DOHH2 (cell line): ENCODE results near the gene PFKL.

Experiments
- H3F3A ChIP-seq: fragments of 200-600 bp; sonication (generic), shearing (Covaris generic); 2 replicates; pipeline ENCODE4 v1.6.0; 2016; ENCODE audit warnings: antibody characterized with exemption, mild to moderate bottlenecking; ENCODE audit not compliant: control insufficient read depth, insufficient read depth
- H3K27ac ChIP-seq: fragments of 200-600 bp; sonication (generic); 2 replicates; pipeline ENCODE4 v1.5.1; 2014; ENCODE audit warnings: low read depth, mild to moderate bottlenecking, low read length, moderate library complexity
- H3K27me3 ChIP-seq: fragments of 200-600 bp; sonication (generic); 2 replicates; pipeline ENCODE4 v1.6.1; 2014; ENCODE audit warnings: mild to moderate bottlenecking, low read length, mixed read lengths; ENCODE audit not compliant: control insufficient read depth
- H3K36me3 ChIP-seq: fragments of 200-600 bp; sonication (generic); 2 replicates; pipeline ENCODE4 v1.6.1; 2014; ENCODE audit warnings: mild to moderate bottlenecking, low read length, moderate library complexity, mixed read lengths; ENCODE audit not compliant: control insufficient read depth
- H3K4me1 ChIP-seq: fragments of 200-600 bp; sonication (generic); 2 replicates; pipeline ENCODE4 v1.6.1; 2014; ENCODE audit warnings: mild to moderate bottlenecking, low read length, mixed read lengths; ENCODE audit not compliant: control insufficient read depth
- H3K4me2 ChIP-seq: fragments of 200-600 bp; sonication (generic); 2 replicates; pipeline ENCODE4 v1.6.0; 2014; ENCODE audit warnings: mild to moderate bottlenecking, low read length, moderate library complexity
- H3K4me3 ChIP-seq: fragments of 200-600 bp; sonication (generic); 2 replicates; pipeline ENCODE4 v1.5.1; 2014; ENCODE audit warnings: mild to moderate bottlenecking, low read length, mixed read lengths
- H3K79me2 ChIP-seq: fragments of 200-600 bp; sonication (generic); 2 replicates; pipeline ENCODE4 v1.6.1; 2014; ENCODE audit warnings: mild to moderate bottlenecking, low read length, mixed read lengths; ENCODE audit not compliant: control insufficient read depth
- H3K9me2 ChIP-seq: fragments of 200-600 bp; sonication (generic); replicated peaks from 2 replicates; pipeline ENCODE4 v1.6.1; 2014; ENCODE audit warnings: mild to moderate bottlenecking, low read length, mixed read lengths; ENCODE audit not compliant: control insufficient read depth
- H3K9me3 ChIP-seq: fragments of 200-600 bp; sonication (generic); 2 replicates; pipeline ENCODE4 v1.6.1; 2014; ENCODE audit warnings: antibody characterized with exemption, low read length, mixed read lengths; ENCODE audit not compliant: control insufficient read depth, insufficient read depth
- H4K20me1 ChIP-seq: fragments of 200-600 bp; sonication (generic); 2 replicates; pipeline ENCODE4 v1.6.0; 2014; ENCODE audit warnings: low read depth, mild to moderate bottlenecking, antibody characterized with exemption, low read length, moderate library complexity; ENCODE audit not compliant: control insufficient read depth, insufficient read depth
- EZH2phosphoT487 ChIP-seq: fragments of 200-600 bp; sonication (generic); IDR thresholded peaks from 2 replicates; pipeline ENCODE4 v1.6.1; 2017; ENCODE audit warnings: borderline replicate concordance, mild to moderate bottlenecking, antibody characterized with exemption, low read length, moderate library complexity, mixed read lengths
- TF ChIP-seq, protein P1 (sequence below): fragments of 200-600 bp; sonication (generic); IDR thresholded peaks from one replicate; pipeline ENCODE4 v1.5.1; 2014; ENCODE audit warnings: antibody characterized with exemption, mild to moderate bottlenecking, low read depth, low read length; ENCODE audit not compliant: poor library complexity, severe bottlenecking

PFKL gene

DNA sequence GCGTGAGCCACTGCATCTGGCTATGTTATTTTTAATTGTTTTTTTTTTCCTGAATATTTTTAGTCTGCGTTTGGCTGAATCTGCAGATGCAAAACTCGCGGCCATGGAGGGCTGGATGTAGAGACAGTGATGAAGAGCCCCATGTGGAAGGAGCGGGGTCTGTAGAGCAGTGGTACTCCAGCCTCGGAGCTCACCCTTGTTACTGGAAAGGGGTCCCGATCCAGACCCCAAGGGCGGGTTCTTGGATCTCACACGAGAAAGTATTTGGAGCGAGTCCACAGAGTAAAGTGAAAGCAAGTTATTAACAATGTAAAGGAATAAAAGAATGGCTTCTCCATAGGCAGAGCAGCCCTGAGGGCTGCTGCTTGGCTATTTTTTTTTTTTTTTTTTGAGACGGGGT is 56.3 kb downstream of the PFKL start:
- no peak overlapping the region for H3K27ac ChIP-seq
- TF ChIP-seq, protein P1, sequence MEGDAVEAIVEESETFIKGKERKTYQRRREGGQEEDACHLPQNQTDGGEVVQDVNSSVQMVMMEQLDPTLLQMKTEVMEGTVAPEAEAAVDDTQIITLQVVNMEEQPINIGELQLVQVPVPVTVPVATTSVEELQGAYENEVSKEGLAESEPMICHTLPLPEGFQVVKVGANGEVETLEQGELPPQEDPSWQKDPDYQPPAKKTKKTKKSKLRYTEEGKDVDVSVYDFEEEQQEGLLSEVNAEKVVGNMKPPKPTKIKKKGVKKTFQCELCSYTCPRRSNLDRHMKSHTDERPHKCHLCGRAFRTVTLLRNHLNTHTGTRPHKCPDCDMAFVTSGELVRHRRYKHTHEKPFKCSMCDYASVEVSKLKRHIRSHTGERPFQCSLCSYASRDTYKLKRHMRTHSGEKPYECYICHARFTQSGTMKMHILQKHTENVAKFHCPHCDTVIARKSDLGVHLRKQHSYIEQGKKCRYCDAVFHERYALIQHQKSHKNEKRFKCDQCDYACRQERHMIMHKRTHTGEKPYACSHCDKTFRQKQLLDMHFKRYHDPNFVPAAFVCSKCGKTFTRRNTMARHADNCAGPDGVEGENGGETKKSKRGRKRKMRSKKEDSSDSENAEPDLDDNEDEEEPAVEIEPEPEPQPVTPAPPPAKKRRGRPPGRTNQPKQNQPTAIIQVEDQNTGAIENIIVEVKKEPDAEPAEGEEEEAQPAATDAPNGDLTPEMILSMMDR = no peak
- no peak for TF ChIP-seq EZH2phosphoT487
- H3K36me3 ChIP-seq = no peaks in the 10 kb centered on the region
- no peaks in the 10 kb centered on the region for H3K9me2 ChIP-seq
- H4K20me1 ChIP-seq = no peaks in the 10 kb centered on the region
- H3F3A ChIP-seq = no peaks in the 10 kb centered on the region
- H3K27me3 ChIP-seq = no peaks in the 10 kb centered on the region
- H3K79me2 ChIP-seq = no peaks in the 10 kb centered on the region
- H3K9me3 ChIP-seq = no peaks in the 10 kb centered on the region
- peaks cover 30% of the 10 kb centered on the region for H3K4me1 ChIP-seq
- no peak overlapping the region for H3K4me2 ChIP-seq
- H3K4me3 ChIP-seq = no peak overlapping the region

- Histone ChIP-seq H3K4me1 (peaks cover 30% of the 10 kb centered on the region), H3K4me3 (no peak overlapping the region), H3K9me2 (no peaks in the 10 kb centered on the region), H3K4me2 (no peak overlapping the region), H3K27me3 (no peaks in the 10 kb centered on the region), H3K36me3 (no peaks in the 10 kb centered on the region), H3K27ac (no peak overlapping the region), H3K9me3 (no peaks in the 10 kb centered on the region), H4K20me1 (no peaks in the 10 kb centered on the region), H3F3A (no peaks in the 10 kb centered on the region), H3K79me2 (no peaks in the 10 kb centered on the region)
- TF ChIP-seq, protein P1 = no peak
- no peak for TF ChIP-seq EZH2phosphoT487
These were observed 56.8 kb downstream of the PFKL start for GRCh38 chr21:44356636-44357035.

- Histone ChIP-seq H3K4me3 (no peak overlapping the region), H3K9me2 (no peaks in the 10 kb centered on the region), H3K4me2 (no peak overlapping the region), H3K27ac (no peak overlapping the region), H3K36me3 (no peaks in the 10 kb centered on the region), H3K27me3 (no peaks in the 10 kb centered on the region), H3K9me3 (no peaks in the 10 kb centered on the region), H3K79me2 (no peaks in the 10 kb centered on the region), H4K20me1 (no peaks in the 10 kb centered on the region), H3K4me1 (peaks cover 30% of the 10 kb centered on the region), H3F3A (no peaks in the 10 kb centered on the region)
- TF ChIP-seq, protein P1 = no peak
- TF ChIP-seq EZH2phosphoT487 = no peak
These were observed 57.4 kb downstream of the PFKL start for GRCh38 chr21:44357064-44357837.
